ENCODE data around the gene TM9SF4.
A peak's percentile ranks its signal among the peaks of the same experiment; 100 is the strongest.
"Not testable (repeated sequence)": the region's sequence is repeated elsewhere in the genome, so short reads cannot be mapped to it uniquely, and the experiment has no call there.

The TM9SF4 gene

DNA sequence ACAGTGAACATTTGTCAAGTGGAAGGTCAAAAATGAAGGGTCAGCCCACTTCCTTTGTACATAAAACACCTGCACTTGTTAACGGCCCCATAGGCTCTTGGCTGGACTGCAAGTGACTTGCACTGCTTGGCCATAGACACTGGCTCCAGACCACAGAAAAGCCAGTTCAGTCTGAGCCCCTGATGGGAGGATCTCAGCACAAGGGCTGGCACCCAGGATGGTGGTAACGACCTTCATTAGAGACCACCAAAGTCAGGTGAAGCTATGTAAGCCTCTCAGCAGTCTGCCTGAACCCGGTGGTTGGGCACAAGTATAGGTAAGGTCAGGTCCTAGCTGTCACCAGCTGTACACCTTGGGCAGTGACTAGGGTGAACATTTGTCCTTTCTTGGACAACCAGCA lies 81.9 kb downstream of the TM9SF4 start:
- no peak for DNase-seq (ENCODE audit: low spot score)

DNA sequence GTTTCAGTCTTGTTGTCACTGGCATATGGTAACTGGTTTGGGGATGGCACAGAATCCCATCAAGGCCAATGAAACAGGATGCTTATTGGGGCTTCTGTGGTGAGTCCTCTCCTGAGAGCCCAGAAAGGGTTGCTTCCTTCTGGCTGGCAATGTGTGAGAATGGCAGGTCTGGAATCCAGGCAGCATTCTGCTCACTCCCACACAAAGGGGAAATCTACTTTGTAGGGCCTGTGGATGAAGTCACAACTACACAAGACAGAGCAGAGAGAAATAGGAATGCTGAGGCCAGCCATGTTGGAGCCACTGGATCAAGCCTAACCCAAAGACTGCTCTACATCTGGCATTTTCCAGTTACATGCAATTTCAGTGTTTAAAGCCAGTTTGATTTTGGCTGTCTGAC lies 82.4 kb downstream of the TM9SF4 start:
- no peak for DNase-seq (ENCODE audit: low spot score)

DNA sequence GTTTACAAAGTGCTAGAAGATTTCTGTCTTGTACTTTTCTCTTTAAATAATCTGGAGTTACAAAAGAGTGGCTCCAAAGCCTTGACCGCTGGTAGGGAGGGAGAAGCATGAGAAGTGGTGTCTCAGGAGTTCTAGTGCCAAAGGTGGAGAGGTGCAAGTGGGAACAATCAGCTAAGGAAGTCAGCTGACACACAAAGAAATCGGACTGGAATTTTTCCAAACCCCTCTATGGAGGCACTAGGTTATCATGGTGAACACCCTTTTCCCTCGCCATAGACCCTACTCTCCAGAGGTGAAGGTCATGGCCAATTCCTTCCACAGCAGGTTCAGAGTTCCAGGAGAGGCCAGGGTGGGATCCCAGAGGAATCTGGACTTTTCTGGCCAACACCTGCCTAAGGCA lies 83.2 kb downstream of the TM9SF4 start:
- DNase-seq (ENCODE audit: low spot score), result no peak

DNA sequence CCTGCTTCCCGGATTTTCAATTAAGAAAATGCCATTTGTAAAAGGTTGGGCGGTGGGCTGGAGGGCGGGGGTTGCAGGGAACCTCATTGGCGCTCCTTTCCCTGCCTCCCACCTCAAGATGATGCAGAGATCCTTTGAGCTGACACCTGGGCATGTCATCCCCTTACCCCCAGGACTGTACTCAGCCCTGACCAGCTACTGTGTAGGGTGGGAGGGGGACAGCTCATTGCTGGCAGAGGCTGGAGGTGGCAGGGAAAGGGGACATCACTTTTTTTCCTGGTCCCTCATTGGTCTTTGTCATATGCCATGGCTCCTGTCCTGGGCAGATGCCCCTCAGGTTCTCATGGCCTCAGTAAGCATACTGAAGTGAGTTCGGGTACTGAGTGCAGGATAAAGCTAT lies 83.8 kb downstream of the TM9SF4 start:
- not testable (repeated sequence) for DNase-seq (ENCODE audit: low spot score)

DNA sequence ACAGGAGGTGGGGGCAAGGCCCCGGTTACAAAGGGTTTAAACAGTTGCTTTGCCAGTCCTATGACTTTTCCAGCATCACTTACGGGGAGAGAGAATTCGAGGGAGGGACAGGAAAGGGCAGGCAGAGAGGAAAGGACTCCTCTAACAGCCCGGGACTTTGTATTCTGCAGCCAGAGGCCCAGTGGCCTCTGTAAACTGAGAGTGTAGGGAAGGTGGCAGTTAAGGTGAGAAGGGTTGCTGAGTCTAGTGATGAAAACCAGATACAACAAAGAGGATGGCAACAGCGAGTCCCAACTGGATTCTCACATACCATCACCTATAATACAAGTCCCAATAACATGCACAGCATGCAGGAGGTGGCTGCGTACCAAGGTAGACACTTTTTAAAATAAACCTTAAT lies 84.5 kb downstream of the TM9SF4 start:
- no peak for DNase-seq (ENCODE audit: low spot score)

DNA sequence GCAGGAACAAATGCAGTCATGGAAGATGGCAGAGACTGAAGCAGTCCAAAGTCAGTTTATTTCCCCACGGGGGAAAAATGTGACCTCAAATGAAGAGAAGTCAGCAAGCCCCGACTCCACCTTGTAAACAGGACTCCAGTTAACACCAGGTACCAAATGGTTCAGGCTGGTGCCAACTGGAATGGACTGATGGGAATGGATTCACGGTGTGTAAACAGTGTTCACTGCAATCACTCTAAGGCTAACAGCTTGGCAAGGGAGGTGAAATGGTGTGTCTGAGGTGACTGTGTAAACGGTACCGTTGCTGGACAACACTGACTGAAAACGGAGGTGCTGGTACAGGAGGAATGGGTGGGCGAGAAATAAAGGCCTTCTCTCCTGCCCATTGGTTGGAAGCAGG lies 86.1 kb downstream of the TM9SF4 start:
- no peak for DNase-seq (ENCODE audit: low spot score)

DNA sequence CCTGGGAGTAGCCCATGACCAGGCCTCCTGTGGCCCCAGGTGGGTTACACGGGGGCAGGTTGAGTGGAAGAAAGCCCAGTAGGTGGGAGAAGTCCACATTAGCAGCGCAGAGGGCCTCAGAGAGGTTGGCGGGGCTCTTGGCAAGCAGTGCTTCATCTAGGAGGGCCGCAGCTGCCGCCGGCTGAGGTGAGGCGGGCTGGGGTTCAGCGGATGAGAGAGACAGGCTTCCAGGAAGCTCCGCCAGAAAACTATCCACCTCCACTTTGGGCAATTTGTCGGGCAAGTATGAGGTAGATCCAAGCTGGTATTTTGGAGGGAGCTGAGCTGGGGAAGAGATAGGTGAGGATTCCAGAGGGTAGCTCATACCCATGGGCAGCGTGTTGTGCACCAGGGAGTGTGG lies 87.1 kb downstream of the TM9SF4 start:
- not testable (repeated sequence) for DNase-seq (ENCODE audit: low spot score)

DNA sequence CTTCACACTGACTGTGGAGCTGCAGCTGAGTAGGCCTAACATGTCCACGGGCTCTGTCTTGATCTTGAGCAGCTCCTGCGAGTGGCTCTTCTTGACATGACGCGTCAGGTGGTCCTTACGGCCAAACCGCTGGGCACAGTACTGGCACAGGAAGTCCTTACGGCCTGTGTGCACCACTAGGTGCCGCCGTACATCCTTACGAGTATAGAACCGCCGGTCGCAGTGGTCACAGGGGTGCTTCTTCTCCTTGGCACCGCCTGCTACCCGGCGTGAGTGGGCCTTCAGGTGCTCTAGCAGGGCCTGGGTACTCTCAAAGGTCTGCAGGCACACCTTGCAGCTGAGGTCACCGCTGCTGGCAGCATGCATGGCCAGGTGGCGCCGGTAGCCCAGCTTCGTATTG lies 87.6 kb downstream of the TM9SF4 start:
- not testable (repeated sequence) for DNase-seq (ENCODE audit: low spot score)

DNA sequence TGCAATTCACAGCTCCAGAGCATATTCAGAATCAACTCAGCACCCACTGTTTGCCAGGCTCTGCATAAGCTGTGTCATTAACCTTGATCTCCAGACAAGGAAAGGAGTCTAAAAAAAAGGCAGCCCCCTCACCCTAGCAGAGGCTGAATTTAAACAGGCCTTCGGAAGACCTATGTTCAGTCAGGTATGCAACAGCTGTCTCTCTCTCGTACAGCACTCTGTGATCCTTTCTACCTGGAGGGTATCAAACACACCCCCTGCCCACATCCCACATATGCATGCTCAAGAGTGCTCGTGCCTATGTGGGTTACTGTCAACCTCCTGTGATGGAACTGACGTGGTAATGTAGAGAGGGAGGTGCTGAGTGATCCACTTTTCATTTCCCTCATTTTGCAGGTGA lies 89.5 kb downstream of the TM9SF4 start:
- DNase-seq (ENCODE audit: low spot score), result no peak

DNA sequence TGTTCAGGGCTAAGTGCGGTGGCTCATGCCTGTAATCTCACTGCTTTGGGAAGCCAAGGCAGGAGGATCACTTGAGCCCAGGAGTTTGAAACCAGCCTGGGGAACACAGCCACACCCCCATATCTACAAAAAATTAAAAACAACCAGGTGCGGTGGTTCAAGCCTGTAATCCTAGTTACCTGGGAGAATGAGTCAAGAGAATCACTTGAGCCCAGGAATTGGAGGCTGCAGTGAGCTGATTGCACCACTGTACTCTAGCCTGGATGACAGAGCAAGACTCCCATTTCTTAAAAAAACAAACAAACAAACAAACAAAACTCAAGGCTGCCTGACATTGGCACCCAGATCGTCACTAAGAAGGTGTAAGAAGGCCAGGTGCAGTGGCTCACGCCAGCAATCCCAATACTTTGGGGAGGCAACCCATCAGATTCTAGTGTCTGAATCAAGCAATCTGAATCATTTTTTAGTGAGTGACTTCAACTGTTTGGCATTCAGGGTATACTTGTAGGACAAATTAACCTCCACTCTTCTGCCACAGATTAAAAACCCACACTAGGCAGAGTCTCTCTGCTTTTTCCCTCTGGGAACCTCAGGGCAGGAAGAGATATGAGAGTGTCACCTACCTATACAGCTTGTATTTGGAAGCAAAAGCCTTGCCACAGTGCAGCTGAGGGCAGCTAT lies 91.9 kb downstream of the TM9SF4 start:
- no peak for DNase-seq (ENCODE audit: low spot score)

DNA sequence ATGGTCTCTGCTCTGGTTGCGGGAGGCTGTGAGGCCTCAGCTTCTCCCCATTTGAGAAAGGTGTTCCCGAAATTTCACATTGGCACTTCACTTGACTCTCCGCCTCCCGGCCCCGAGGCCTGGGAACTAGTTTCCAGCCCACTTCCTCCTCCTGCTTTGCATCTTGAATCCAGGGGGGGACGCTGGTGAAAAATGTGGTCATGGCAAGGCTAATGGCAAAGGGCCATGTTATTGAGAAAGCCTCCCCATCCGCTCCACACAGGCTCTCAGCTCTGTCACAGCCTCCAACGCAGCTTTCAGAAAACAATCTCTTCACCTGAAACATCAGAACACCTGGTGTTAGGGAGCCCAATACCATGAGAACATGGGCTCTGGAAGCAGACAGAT lies 92.5 kb downstream of the TM9SF4 start:
- DNase-seq (ENCODE audit: low spot score), result no peak

DNA sequence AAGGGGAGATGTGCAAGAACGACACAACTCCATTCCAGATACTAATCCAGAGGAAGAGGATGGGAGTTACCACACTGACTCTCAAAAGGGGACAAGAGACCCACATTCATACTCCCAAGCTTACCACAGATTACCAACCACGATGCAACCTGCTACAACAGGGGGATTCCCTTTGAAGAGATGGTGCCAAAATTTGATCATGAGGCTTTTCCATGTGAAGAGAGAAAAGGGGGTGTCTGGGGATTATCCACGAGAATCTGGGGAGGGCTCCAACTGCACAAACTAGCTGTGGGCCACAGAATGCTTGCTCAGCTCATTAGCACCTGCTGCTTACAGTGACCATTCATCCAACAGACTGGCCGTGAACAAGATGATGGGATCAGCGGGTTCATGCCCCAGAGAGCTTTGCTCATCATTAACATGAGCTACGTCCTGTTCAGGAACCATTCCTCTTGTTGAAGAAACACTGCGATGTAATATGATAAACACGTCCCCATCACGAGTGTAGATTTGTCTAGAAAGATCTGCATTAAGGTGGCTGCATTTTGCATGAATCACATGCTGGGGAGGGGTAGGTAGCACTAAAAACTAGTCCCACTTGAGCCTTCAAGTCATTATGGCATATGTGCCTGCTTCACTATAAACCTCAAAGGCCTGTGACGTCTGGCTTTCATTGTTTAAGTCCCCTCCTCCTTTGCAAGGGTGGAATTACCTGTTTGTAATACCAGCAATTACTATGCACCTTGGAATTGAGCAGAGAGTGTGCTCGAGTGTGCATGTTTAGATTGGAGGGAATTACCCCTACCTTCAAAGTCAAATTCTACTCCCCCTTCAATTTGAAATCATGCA lies 94.1 kb downstream of the TM9SF4 start:
- no peak for DNase-seq (ENCODE audit: low spot score)

DNA sequence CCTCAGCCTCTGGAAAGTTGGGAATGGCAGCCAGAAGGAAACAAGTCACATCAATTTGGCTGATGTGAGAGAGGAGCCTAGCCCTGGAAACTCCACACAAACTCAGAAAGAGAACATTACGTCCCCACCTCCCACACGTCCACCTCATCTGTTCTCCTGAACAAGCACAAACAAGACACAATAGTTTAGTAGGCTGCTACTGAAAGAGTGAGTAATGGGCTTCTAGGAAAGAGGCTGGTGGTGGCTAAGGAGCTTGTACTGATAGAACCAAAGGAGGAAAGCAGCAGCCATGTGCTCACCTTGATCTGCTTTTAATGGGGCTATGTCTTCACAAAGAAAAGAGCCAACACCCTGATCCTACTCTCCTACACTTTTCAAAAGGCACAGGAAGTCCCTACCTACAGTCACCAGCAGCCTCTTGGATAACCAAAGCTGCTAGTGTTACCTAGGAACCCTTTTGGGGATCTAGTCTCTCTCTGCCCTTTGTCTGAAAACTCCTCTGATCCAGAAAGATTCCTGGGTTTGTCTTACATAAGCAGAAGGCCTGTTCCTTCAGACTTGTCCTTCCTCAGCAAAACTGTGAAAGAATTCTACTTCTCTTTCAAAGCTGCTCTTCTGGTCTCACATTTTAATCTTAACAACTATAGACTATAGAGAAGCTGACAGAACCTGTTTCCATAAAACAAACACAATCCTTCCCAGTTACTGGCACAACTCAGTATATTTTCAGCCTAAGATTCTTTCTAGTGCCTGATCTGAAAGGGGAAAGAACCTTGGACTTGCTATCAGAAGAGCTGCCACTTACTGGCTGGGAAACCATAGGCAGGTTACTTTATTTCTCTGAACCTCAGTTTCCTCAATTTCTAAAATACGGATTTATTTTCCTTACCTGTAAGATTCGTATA lies 94.9 kb downstream of the TM9SF4 start:
- DNase-seq (ENCODE audit: low spot score), result no peak

DNA sequence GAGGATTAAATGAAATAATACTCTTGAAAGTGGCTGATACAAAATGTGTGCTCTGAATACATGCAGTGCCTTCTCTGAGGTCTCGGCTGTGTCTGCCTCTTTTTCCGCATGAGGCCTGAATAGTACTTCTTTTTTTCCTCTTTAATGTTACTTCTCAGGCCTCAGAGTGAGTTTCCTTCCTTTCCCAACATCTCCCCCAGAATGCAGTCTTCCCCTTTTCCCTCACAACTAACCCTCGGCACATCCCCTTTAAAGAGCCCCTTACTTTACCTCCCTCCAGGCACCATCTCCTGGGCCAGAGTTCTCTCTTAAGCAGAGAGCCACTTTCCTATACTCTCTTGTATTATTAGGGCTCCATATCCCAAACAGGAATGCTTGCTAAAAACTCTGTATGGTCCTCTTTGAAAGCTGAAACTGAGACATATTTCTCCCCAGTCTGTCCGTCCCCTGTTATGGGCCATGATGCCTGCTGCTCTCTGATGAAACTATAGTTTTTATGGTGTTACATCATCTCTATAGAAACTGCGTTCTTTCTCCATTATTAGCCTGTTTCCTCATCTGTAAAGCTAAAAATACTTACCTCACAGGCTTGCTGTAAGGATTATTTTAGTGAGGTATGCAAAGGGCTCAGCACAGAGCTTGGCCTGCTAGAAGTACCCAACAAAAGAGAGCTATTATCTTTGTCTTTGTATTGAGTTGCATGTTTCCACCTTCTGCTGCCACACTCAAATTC lies 95.8 kb downstream of the TM9SF4 start:
- DNase-seq (ENCODE audit: low spot score), result no peak

DNA sequence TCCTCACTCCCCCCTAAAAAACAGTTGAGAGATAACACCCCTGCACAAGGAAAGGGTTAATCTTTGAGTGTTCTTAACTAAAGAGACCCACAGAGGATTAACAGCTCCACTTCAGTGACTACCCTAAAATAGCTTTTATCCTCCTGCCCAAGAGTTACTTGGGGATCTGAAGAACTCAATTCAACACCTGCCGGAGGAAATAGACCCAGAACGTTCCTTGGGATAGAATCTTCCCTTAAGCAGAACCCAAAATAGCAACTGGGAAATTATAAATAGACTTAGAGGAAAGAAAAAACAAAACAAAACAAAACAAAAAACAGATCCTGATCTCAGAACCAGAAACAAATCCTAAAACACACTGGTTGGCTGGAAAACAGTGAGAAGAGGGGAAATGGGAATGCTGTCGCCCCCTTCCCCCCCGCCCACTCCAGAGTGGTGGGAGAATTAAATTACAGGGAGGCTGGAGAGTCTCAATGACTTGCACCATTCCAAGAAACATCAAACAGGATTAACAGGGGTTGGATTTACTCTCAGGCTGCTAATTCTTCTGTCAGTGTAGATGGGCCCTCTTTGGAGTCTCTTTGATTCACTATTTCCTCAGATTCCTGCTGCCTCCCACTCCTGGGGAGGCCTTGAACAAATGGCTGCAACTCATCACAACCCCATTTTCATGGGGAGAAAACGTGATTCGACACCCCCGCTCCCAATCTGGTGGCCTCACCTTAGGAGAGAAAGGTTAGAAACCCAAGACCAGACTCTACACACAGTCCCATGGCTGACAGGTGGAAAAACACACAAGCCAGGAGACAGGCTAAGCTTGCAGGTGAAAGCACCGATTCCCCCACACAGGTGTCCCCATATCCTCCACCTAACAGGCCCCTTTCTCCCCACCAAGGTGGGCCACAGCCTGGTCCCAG lies 96.6 kb downstream of the TM9SF4 start:
- DNase-seq (ENCODE audit: low spot score), result no peak

DNA sequence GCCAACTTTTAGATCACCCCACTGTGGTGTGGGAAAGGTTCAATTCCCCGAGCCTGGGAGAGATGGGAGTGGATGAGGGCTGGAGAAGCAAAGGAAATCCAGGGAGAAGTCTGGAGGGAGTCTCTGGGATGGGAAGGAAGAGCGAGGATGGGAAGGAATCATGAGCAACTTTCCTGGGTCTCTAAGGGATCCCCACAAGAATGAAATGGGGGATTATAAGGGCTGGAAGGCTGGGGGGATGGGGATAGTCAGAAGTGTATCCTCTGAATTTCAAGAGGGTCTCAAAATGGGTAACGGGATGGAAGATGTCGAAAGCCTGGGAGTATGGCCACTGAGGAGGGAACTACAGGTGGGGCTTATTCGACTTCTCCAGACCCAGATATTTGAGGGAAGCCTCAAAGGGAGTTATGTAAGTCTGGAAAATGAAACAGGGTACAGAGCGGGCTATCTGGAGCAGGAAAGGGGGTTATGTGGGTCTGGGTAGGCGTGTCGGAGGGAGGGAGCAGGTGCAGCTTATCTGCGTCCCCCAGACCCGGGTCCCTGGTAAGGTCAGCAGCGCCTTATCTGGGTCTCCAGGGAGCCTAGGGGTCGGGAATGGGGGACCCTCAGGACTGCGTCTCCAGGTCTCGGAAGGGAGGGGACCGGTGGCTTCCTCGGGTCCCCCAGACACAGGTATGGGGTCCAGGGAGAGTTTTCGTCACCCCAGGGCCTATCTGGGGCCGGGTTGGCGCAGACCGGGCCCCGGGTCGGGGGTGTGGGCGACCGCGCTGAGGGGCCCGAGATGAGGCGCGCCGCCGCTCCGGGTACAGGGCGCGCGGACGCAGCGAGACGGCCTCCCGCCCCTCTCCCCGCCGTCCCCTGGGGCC lies 97.5 kb downstream of the TM9SF4 start:
- no peak for DNase-seq (ENCODE audit: low spot score)

DNA sequence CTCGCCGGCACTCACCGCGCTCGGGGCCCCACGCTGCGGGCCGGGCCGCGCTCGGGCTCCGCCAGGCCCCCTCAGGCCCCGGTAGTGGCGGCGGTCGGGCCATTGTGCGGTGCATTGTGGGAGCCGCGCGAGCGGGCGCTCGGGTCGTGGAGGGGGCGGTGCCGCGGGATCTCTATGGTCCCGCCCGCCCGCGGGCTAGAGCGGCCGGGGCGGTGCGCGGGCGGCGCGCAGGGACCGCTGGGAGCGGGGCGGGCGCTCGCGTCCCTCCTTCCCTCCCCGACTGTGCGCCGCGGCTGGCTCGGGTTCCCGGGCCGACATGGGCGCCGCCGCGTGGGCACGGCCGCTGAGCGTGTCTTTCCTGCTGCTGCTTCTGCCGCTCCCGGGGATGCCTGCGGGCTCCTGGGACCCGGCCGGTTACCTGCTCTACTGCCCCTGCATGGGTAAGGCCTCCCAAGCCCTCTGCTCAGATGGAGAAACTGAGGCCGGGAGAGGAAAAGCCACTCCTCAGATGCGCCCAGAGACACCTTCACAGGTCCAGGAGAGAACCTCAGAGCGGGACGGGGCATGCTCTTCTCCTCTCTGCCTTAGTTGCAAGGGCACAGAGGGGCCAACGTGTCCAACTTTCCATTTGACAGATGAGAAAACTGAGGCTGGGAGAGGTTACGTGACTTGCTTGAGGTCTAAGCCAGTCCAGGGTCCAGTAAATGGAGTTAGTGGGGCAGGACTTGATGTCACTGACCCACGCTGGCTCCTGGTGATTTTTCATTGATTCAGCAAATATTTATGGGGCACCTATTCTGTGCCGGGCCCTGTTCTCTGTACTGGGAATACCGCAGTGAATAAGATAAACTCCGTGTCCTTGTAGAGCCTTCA lies 98.3 kb downstream of the TM9SF4 start, which contains the start of the genes PLAGL2 and POFUT1:
Gene PLAGL2, minus strand, starts transcription at position 118 of the 873 bp plus-strand sequence. CDS start 5,565 bp downstream, outside the sequence.
Gene POFUT1, plus strand, starts transcription at position 255 of the 873 bp plus-strand sequence. Its CDS starts 62 bp downstream, at position 317.
- peak; percentile 79 for DNase-seq (ENCODE audit: low spot score)

DNA sequence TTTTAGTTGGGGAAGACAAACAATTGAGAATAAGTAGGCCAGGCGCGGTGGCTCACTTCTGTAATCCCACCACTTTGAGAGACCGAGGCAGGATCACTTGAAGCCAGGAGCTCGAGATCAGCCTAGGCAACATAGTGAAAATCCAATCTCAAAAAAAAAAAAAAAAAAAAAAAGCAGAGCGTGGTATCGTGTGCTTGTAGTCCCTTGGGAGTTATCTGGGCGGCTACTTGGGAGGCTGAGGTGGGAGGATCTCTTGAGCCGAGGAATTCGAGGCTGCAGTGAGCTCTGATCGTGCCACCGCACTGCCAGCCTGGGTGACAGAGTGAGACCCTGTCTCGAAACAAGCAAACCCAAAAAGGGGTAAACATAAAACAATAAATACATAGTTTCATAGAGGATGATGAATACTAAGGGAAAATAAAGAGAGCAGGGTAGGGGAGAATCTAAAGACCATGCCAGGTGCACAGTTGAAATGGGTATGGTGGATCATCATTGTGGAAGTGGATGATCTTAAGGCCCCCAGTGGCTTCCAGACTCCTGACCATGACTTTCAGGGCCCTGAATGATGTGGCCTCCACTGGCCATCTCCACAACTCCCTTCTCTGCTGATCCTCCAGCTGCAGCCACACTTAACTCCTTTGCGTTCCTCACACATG lies 99.1 kb downstream of the TM9SF4 start:
- DNase-seq (ENCODE audit: low spot score), result no peak
